Esophagus muscularis mucosa (tissue), 4 donors: ENCODE results near the gene SLC13A2. TPM values are rescaled to one million over a fixed set of nuclear protein-coding genes. Genes with fewer than 3 reads are reported as not detected.
A peak's percentile ranks its signal among the peaks of the same experiment; 100 is the strongest.

ENCODE experiments used
- DNase-seq: peaks from one replicate; pipeline ENCODE4 v3.0.0-alpha.2; 2017; ENCODE audit errors: extremely low spot score
- H3K27ac ChIP-seq, 4 donors: fragments of 200-600 bp; sonication (generic); replicated peaks in 1 of 4; 1 replicate in 3 of 4; 2 replicates in 1 of 4; pipeline ENCODE4 v1.5.1; 2016 to 2019; ENCODE audit warnings: mild to moderate bottlenecking in 1 of 4
- H3K27me3 ChIP-seq, 4 donors: fragments of 200-600 bp; sonication (generic); one replicate each; pipeline versions ENCODE4 v1.5.1 to v1.6.0; 2016 to 2019
- H3K36me3 ChIP-seq, 4 donors: fragments of 200-600 bp; sonication (generic); one replicate each; pipeline ENCODE4 v1.5.1; 2016 to 2019
- H3K4me1 ChIP-seq, 4 donors: fragments of 200-600 bp; sonication (generic); one replicate each; pipeline ENCODE4 v1.5.1; 2016 to 2019
- H3K4me3 ChIP-seq, 4 donors: fragments of 200-600 bp; sonication (generic); 1 replicate in 2 of 4; 2 replicates in 2 of 4; pipeline ENCODE4 v1.5.1; 2016 to 2019; ENCODE audit warnings: mild to moderate bottlenecking in 4 of 4, moderate library complexity in 1 of 4
- H3K9me3 ChIP-seq, 4 donors: fragments of 200-600 bp; sonication (generic); 1 replicate in 3 of 4; 2 replicates in 1 of 4; pipeline ENCODE4 v1.5.1; 2016 to 2019
- CTCF ChIP-seq, 3 experiments: fragments of 200-600 bp in 2 of 3; fragments of 450-650 bp in 1 of 3; sonication (generic) in 2 of 3; IDR thresholded peaks; one replicate each; pipeline ENCODE4 v1.5.1; 2017 to 2019; ENCODE audit warnings: antibody characterized with exemption in 3 of 3, mild to moderate bottlenecking in 2 of 3, moderate library complexity in 1 of 3
- EP300 ChIP-seq: sonication (generic); formaldehyde crosslinking; IDR thresholded peaks from one replicate; pipeline ENCODE4 v1.6.1; 2017; ENCODE audit warnings: antibody characterized with exemption
- POLR2A ChIP-seq: fragments of 450-650 bp; IDR thresholded peaks from one replicate; pipeline ENCODE4 v1.6.1; 2017; ENCODE audit warnings: antibody characterized with exemption, moderate library complexity, mild to moderate bottlenecking, low read depth
- POLR2AphosphoS5 ChIP-seq, 2 donors: sonication (generic); formaldehyde crosslinking; IDR thresholded peaks; one replicate each; pipeline ENCODE4 v1.6.1; 2017; ENCODE audit warnings: antibody characterized with exemption in 2 of 2
- WGBS: methylation state at CpG from one replicate; pipeline ENCODE4 v1.1.5; 2018; 5-methylcytosine and 5-hydroxymethylcytosine counted together
- intact Hi-C: fragments of 100-400 bp; cut with DNase I; formaldehyde crosslinking; loops from one replicate; pipeline ENCODE4 v1.15.1; 2023
- total RNA-seq, 4 donors: library from RNA; depleted of rRNA; stranded (reverse); fragments of >200 nt; gene quantifications; one replicate each; pipeline versions ENCODE4 v1.1.0 to v1.2.1, GENCODE V29; 2016

SLC13A2 gene
- total RNA-seq, 4 donors from 2014 or later = not detected

GRCh38 chr17:28491860-28492259 lies 18.4 kb downstream of the SLC13A2 start:
- intact Hi-C loops = no loop called here
- Histone ChIP-seq H3K4me3 (no peak overlapping the region), H3K27ac (no peak overlapping the region), H3K27me3 (peaks cover 0 to 62% (median 2%) of the 10 kb centered on the region in 4 donors), H3K9me3 (no peaks in the 10 kb centered on the region), H3K36me3 (no peaks in the 10 kb centered on the region), H3K4me1 (no peaks in the 10 kb centered on the region)
- 96% methylated on average over 3 of the region's 3 CpGs for WGBS
- TF ChIP-seq POLR2AphosphoS5 (IDR thresholded peaks at IDR 0.05) = no peak
- TF ChIP-seq EP300 = no peak
- TF ChIP-seq CTCF (IDR thresholded peaks at IDR 0.05) = no peak
- no peak for TF ChIP-seq POLR2A
- DNase-seq = no peak

GRCh38 chr17:28492352-28493310 lies 19.2 kb downstream of the SLC13A2 start:
- DNase-seq = no peak
- 59% methylated on average over 4 of the region's 4 CpGs for WGBS
- Histone ChIP-seq H3K36me3 (no peaks in the 10 kb centered on the region), H3K27ac (no peak overlapping the region), H3K9me3 (no peaks in the 10 kb centered on the region), H3K4me3 (no peak overlapping the region), H3K4me1 (no peaks in the 10 kb centered on the region), H3K27me3 (peaks cover 0 to 60% (median 2%) of the 10 kb centered on the region in 4 donors)
- intact Hi-C loops = no loop called here
- TF ChIP-seq POLR2A = no peak
- TF ChIP-seq POLR2AphosphoS5 (IDR thresholded peaks at IDR 0.05) = no peak
- TF ChIP-seq EP300 = no peak
- TF ChIP-seq CTCF (IDR thresholded peaks at IDR 0.05) = no peak

- 31% methylated on average over 9 of the region's 9 CpGs for WGBS
- no peak for DNase-seq
- Histone ChIP-seq H3K4me1 (no peaks in the 10 kb centered on the region), H3K4me3 (no peak overlapping the region), H3K9me3 (no peaks in the 10 kb centered on the region), H3K36me3 (no peaks in the 10 kb centered on the region), H3K27me3 (peaks cover 0 to 57% (median 2%) of the 10 kb centered on the region in 4 donors), H3K27ac (no peak overlapping the region)
- TF ChIP-seq POLR2A = no peak
- TF ChIP-seq CTCF (IDR thresholded peaks at IDR 0.05) = no peak
- no peak for TF ChIP-seq POLR2AphosphoS5 (IDR thresholded peaks at IDR 0.05)
- no peak for TF ChIP-seq EP300
- intact Hi-C loops = no loop called here
Observed at GRCh38 chr17:28493460-28493859, 20.0 kb downstream of the SLC13A2 start.

GRCh38 chr17:28494445-28495188 lies 21.2 kb downstream of the SLC13A2 start:
- H3K36me3 ChIP-seq = no peaks in the 10 kb centered on the region
- TF ChIP-seq POLR2AphosphoS5 (IDR thresholded peaks at IDR 0.05) = no peak
- TF ChIP-seq CTCF (IDR thresholded peaks at IDR 0.05) = peak; percentile 76 to 87 (median 77)
- no peaks in the 10 kb centered on the region for H3K4me1 ChIP-seq
- no peak overlapping the region for H3K4me3 ChIP-seq
- intact Hi-C loops = loop anchor here (2.0 kb wide), 2 partner anchors 46 to 118 kb away; no protein-coding TSS in a partner anchor
- no peaks in the 10 kb centered on the region for H3K9me3 ChIP-seq
- WGBS = 49% methylated on average over 10 of the region's 15 CpGs
- peaks cover 0 to 52% (median 2%) of the 10 kb centered on the region in 4 donors for H3K27me3 ChIP-seq
- peak; percentile 94 for DNase-seq
- no peak overlapping the region for H3K27ac ChIP-seq
